ENCODE measurements around the gene PRR5L.

PRR5L gene

DNA sequence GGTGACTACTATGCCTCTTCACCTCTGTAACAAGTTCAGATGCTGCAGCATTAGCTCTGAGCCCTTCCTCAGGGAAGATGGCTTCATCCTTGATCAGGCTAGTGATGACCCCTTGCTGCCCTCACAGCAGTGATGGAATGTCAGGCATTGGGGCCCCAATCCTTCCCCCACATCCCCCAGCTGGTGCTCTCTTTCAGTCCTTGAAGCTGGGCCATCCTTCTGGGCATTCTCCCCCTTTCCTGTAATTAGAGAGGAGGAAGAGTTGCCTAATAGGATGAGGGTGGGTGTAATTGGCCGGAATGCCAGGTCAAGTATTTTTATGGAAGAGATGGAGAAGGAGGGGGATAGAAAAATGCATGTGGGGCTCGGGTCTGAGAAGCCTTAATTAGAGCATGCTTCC is 151.4 kb downstream of the PRR5L start:
- TF ChIP-seq FOXP2 (optimal IDR thresholded peaks at IDR 0.05; ENCODE audit: borderline replicate concordance, extremely low read depth, extremely low read length, insufficient read depth) (no peak), POLR2AphosphoS5 (IDR thresholded peaks at IDR 0.05; ENCODE audit: low read depth, low read length) (no peak), SIN3A (IDR thresholded peaks at IDR 0.05; ENCODE audit: borderline replicate concordance, insufficient read depth, low read length) (no peak), TAF1 (IDR thresholded peaks at IDR 0.05; ENCODE audit: borderline replicate concordance, insufficient read depth, low read length) (no peak)
- TF ChIP-seq, protein P1, sequence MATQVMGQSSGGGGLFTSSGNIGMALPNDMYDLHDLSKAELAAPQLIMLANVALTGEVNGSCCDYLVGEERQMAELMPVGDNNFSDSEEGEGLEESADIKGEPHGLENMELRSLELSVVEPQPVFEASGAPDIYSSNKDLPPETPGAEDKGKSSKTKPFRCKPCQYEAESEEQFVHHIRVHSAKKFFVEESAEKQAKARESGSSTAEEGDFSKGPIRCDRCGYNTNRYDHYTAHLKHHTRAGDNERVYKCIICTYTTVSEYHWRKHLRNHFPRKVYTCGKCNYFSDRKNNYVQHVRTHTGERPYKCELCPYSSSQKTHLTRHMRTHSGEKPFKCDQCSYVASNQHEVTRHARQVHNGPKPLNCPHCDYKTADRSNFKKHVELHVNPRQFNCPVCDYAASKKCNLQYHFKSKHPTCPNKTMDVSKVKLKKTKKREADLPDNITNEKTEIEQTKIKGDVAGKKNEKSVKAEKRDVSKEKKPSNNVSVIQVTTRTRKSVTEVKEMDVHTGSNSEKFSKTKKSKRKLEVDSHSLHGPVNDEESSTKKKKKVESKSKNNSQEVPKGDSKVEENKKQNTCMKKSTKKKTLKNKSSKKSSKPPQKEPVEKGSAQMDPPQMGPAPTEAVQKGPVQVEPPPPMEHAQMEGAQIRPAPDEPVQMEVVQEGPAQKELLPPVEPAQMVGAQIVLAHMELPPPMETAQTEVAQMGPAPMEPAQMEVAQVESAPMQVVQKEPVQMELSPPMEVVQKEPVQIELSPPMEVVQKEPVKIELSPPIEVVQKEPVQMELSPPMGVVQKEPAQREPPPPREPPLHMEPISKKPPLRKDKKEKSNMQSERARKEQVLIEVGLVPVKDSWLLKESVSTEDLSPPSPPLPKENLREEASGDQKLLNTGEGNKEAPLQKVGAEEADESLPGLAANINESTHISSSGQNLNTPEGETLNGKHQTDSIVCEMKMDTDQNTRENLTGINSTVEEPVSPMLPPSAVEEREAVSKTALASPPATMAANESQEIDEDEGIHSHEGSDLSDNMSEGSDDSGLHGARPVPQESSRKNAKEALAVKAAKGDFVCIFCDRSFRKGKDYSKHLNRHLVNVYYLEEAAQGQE (IDR thresholded peaks at IDR 0.05; ENCODE audit: insufficient read depth in 1 of 2, low read depth in 2 of 2, low read length in 2 of 2), result no peak

DNA sequence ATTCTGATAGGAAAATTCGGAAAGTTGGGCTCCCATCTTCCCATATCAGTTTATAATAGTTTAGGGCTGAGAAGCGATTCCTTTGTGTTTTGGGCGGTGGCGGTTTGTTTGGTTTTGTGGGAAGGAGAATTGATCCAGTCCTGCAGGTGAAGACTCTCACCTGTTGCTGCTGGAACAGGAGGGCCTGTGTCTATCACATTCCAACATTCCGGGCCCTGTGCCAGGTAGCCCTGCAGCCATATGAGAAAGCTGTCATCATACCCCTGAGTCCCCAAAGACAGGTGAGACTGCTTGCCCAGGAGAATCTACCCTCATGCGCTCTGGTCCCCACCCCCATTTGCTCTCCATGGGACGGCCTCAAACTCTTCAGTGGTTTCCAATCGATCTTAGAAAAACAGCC is 151.9 kb downstream of the PRR5L start:
- TF ChIP-seq, protein P1 (IDR thresholded peaks at IDR 0.05; ENCODE audit: insufficient read depth in 1 of 2, low read depth in 2 of 2, low read length in 2 of 2), result no peak
- TF ChIP-seq POLR2AphosphoS5 (IDR thresholded peaks at IDR 0.05; ENCODE audit: low read depth, low read length) (no peak), SIN3A (IDR thresholded peaks at IDR 0.05; ENCODE audit: borderline replicate concordance, insufficient read depth, low read length) (no peak), FOXP2 (optimal IDR thresholded peaks at IDR 0.05; ENCODE audit: borderline replicate concordance, extremely low read depth, extremely low read length, insufficient read depth) (no peak), TAF1 (IDR thresholded peaks at IDR 0.05; ENCODE audit: borderline replicate concordance, insufficient read depth, low read length) (no peak)

DNA sequence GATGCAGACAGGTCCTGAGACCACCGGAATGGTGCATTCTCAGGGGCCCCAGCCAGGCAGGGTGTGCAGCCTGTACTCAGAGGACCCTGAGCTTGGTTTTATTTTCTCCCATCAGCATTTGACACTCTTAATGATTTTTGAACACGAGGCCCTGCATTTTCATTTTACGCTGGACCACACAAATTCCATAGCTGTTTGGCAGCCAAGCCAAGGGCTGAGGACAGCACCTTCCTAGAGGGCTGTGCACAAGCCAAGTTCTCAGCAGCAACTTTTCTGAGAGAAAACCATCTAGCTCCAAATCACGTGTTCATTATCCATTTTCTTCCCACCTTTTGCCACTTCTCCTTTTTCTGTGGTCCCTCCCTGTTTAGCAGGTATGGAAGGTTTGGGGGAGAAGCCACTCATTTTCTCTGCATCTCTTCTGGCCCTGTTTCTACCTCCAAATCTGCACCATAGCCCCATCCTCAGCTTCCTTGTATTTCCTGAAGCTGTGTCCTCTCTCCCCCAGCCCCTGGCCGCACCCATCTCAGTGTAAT is 153.5 kb downstream of the PRR5L start:
- no peak for TF ChIP-seq FOXP2 (optimal IDR thresholded peaks at IDR 0.05; ENCODE audit: borderline replicate concordance, extremely low read depth, extremely low read length, insufficient read depth)
- no peak for TF ChIP-seq TAF1 (IDR thresholded peaks at IDR 0.05; ENCODE audit: borderline replicate concordance, insufficient read depth, low read length)
- no peak for TF ChIP-seq POLR2AphosphoS5 (IDR thresholded peaks at IDR 0.05; ENCODE audit: low read depth, low read length)
- TF ChIP-seq, protein P1 (IDR thresholded peaks at IDR 0.05; ENCODE audit: insufficient read depth in 1 of 2, low read depth in 2 of 2, low read length in 2 of 2), result no peak
- TF ChIP-seq SIN3A (IDR thresholded peaks at IDR 0.05; ENCODE audit: borderline replicate concordance, insufficient read depth, low read length), result no peak

DNA sequence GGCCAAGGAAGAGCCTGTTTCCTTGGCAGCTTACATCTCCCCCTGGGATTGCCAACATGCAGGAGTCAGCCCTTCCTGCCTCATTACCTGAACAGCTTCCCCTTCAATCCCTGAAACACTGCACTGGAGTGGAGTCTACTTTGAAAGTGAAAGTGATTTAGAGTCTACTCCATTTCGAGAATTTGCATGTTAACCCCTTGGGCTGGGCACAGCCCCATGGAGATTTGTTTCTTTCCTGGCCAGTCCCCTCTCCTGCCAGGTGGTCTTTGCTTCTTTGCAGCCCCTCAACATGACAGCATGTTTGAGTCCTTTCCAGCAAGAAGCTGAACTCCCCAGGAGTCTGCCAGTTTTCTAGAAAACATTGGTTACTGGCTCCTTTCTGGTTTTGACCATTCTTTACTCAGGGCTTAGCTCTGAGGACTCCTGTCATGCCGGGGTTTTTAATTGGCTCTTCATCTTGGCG is 154.1 kb downstream of the PRR5L start:
- TF ChIP-seq, protein P1 (IDR thresholded peaks at IDR 0.05; ENCODE audit: insufficient read depth in 1 of 2, low read depth in 2 of 2, low read length in 2 of 2), result no peak
- TF ChIP-seq TAF1 (IDR thresholded peaks at IDR 0.05; ENCODE audit: borderline replicate concordance, insufficient read depth, low read length), result no peak
- no peak for TF ChIP-seq SIN3A (IDR thresholded peaks at IDR 0.05; ENCODE audit: borderline replicate concordance, insufficient read depth, low read length)
- no peak for TF ChIP-seq FOXP2 (optimal IDR thresholded peaks at IDR 0.05; ENCODE audit: borderline replicate concordance, extremely low read depth, extremely low read length, insufficient read depth)
- TF ChIP-seq POLR2AphosphoS5 (IDR thresholded peaks at IDR 0.05; ENCODE audit: low read depth, low read length), result no peak

All from PFSK-1 (cell line).